Left renal cortex interstitium (tissue), 4 donors: ENCODE results near the gene STIL. TPM values are rescaled to one million over a fixed set of nuclear protein-coding genes. Genes with fewer than 3 reads are reported as not detected.
"Not testable (repeated sequence)": the region's sequence is repeated elsewhere in the genome, so short reads cannot be mapped to it uniquely, and the experiment has no call there.

Experiments
- DNase-seq, 4 donors: peaks; one replicate each; pipeline ENCODE4 v3.0.0-alpha.2; 2013; ENCODE audit warnings: low read depth in 4 of 4, low spot score in 2 of 4, missing footprints in 1 of 4
- polyA plus RNA-seq, 4 donors: library from polyadenylated mRNA; unstranded; fragments of 120-200 nt; gene quantifications; one replicate each; pipeline ENCODE4 v1.2.1, GENCODE V29; 2013; ENCODE audit not compliant: insufficient read length in 4 of 4

Gene STIL
- polyA plus RNA-seq, 4 donors: 8.3 to 10.3 (median 8.9) TPM

DNA sequence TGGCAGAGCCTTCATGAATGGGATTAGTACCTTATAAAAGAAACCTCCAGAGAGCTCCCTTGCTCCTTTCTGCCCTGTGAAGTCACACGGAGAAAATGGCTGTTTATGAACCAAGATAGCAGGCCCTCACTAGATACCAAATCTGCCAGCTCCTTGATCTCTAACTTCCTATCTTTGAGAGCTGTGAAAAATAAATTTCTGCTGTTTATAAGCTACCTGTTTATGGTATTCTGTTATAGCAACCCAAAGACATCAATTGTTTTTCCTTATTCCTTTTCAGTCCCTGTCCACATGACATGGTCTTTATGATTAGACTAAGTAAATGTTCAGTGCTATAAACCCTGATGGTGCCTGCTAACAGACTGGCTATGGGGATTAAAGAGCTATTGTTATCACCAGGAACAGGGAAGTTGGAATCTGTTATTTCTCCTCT lies 9.7 kb upstream of the STIL start:
- DNase-seq: no peak

DNA sequence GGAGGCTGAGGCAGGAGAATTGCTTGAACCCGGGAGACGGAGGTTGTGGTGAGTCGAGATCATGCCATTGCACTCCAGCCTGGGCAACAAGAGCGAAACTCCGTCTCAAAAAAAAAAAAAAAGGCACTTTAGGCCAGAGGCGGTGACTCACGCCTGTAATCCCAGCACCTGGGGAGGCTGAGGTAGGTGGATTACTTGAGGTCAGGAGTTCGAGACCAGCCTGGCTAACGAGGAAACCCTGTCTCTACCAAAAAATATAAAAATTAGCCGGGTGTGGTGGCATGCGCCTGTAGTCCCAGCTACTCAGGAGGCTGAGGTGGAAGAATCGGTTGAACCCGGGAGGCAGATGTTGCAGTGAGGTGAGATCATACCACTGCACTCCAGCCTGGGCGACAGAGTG lies 6.0 kb upstream of the STIL start:
- DNase-seq: not testable (repeated sequence)

DNA sequence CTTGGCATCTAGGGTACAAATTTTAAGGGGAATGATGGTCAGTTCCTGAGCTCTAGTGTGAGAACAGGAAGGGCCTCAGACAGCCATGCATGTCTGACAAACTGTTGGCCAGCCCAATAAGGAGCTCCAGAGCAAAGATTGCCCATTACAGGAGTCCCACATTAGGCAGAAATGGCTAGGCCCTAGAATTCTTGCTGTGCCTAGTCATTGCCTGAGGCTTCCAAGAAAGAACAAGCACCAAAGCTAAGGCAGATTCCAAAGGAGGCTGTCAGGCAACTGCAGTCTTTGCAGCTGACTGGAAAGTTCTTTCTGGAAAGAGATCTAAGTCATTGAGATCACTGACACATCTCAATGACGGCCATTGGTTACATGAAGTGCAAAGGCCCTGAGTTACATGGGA lies 3.9 kb upstream of the STIL start:
- DNase-seq: no peak

DNA sequence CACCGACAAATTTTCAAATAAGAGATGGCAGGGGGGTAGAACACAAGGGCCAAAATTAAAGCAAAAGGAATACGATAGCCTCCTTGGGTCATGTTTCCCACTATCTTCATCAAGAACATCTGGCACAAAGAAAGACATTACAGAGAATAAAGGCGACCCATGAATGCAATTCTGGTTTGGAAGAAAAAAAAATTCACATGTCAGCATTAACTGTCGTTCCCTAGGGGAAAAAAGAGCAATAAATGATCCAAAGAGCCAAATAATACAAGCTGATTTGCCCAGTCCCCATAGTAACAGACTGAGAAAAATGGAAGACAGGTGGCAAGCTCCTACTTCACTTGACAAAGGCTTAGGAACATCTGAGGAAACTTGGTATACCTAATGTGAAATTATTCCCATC lies 4.5 kb downstream of the STIL start:
- DNase-seq: no peak

DNA sequence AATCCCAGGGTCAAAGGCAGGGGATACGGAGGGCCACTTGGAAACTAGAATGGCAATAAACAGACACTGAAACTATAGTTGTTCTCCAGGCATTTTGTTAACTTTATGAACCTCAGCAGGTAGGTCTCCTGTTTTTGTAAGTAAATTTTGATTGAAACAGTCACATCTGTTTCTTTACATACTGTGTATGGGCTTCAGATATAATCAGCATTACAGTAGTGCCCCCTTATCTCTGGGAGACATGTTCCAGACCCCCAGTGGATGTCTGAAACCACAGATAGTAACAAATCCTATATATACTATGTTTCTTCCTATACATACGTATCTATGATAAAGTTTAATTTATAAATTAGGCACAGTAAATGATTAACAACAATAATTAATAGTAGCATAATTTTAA lies 11.5 kb downstream of the STIL start:
- no peak for DNase-seq

DNA sequence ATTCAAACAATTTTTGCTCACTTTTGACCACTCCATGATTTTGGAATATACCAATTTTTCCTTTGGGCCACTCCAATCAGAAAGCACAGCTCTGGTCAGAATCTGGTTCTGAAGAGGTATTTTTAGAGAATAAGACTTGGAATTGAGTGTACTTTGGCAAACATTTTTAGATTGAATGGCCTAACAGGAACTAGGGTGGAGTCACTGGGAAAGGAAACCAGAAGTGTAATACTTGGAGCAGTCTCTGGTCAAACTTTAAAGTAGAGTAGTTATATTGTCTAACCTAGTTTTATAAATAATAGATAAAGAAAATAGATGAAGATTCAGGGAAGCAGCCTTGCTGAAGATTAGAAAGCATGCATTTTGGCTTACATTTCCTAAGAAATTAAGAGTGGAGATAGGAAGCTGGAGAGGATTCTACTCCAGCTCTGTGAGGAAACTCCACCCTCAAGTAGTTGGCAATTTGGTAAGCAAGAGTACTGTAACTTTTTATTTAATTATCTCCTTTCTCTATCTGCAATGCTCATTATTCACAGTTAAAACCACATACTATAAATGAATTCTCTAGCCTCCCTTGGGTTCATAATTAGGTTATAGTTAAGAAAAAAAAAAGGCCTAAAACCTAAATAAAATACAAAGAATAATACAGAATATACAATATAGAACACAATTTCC lies 15.8 kb downstream of the STIL start:
- no peak for DNase-seq

DNA sequence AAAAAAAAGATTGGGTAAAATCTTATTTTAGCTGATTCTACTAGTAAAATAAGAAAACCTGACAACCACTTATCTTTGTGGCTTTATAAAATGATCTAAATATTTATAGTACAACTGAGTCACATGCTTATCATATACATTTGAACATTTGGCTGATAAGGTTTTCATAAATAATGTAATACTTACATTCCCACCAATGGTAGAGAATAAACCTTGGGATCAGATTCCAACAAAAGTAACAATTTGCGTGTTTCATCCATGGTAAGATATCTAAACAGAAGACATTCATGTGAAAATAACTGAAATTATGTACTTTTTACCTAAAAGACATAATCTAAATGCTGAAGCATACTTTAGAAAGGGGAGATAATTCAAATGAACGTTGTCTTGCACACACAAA lies 18.4 kb downstream of the STIL start:
- DNase-seq: no peak

DNA sequence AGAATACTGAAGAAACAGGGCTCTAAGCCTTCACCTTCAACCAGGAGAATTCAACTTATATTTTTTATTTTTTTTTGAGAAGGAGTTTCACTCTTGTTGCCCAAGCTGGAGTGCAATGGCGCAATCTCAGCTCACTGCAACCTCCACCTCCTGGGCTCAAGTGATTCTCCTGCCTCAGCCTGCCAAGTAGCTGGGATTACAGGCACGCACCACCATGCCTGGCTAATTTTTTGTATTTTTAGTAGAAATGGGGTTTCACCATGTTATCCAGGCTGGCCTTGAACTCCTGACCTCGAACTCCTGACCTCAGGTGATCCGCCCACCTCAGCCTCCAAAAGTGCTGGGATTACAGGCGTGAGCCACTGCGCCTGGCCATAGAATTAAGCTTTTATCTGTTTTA lies 19.1 kb downstream of the STIL start:
- not testable (repeated sequence) for DNase-seq

DNA sequence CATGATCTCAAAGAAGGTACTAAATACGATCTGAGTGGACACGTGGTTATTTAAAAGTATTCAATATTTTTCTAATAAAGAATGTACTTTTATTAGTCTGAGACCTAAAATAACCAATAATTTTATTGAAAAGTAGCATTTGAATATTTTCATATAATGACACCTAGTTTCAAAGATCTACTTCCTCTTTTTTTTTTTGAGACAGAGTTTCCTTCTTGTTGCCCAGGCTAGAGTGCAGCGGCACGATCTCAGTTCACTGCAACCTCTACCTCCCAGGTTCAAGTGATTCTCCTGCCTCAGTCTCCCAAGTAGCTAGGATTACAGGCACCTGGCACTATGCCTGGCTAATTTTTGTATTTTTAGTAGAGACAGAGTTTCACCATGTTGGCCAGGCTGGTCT lies 25.8 kb downstream of the STIL start:
- not testable (repeated sequence) for DNase-seq

DNA sequence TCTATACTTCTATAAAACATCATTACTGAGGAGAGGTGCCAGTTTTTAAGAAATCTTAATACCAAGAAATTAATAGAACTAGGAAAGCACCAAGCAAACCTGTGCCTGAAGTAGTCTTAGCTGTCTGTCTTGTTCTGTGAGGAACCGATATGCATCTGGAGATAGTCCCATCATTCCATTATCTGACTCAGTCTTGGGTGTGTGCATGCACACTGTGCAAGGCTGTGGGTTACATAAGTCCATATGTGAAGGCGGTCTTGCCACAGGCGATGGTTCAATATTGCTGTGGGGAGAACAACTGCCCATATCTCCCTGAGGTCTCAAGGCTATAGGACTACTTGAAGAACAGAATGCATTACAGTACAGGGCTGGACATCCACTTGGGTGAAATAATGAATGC lies 33.8 kb downstream of the STIL start:
- DNase-seq: no peak

DNA sequence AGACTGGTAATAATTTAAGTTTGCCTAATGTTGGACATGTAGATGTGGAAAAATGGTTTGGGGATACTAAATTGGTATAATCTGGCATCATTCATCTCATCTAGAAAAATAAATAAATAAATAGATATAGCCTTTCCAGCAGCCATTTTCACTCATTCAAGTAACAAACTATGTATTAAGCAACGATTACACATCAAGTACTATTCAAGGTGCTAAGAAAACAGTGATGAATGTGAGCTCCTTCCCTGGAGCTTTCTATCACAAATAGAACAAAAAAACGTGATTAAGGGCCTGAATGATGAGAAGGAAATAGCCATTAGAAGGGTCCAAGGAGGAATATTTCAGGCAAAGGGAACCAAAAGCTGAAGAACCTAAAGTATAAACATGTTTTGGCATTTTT lies 37.1 kb downstream of the STIL start:
- DNase-seq: no peak

DNA sequence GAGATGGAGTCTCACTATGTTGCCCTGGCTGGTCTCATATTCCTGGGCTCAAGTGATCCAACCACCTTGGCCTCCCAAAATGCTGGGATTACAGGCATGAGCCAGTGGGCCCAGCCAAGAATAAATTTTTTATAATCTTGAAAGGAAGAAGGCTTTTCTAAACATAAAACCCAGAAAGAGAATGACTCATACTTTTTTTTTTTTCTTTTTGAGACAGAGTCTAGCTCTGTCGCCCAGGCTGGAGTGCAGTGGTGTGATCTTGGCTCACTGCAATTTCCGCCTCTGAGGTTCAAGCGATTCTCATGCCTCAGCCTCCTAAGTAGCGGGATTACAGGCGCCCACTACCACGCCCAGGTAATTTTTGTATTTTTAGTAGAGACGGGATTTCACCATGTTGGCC lies 38.1 kb downstream of the STIL start:
- DNase-seq: not testable (repeated sequence)

DNA sequence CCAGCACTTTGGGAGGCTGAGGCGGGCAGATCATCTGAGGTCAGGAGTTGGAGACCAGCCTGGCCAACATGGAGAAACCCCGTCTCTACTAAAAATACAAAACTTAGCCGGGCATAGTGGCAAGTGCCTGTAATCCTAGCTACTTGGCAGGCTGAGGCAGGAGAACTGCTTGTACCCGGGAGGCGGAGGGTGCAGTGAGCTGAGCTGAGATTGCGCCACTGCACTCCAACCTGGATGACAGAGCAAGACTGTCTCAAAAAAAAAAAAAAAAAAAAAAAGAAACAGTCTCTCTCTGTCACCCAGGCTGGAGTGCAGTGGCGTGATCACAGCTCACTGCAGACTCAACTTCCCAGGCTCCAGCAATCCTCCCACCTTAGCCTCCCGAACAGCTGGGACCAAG lies 48.4 kb downstream of the STIL start:
- not testable (repeated sequence) for DNase-seq

DNA sequence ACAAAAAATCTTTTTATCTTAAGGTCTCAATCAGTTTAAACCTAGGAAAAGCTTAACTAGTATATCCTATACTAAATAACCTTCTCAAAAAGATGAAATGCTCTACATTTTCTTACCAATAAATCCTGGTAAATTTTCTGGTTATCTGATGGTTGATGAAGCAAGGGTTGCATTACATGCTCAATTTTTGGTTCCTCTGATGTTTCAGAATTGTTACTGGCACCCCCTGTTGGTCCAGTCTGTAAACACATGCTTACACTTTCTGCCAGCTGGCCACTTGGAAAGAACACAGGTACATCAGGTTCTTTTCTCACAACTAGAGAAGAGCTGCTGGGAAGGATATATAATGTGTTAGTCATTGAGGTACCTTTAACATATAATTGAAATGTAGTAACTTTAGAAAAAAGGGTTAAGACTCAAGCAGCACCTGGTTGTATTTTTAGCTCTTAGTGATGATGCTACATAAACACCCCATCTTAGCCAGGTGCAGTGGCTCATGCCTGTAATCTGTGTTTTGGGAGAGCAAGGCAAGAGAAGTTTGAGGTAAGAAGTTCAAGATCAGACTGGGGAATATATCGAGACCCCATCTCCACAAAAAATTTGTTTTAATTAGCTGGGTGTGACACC lies 51.0 kb downstream of the STIL start:
- peak in 2 of 4 donors; percentile 4 to 7 for DNase-seq

DNA sequence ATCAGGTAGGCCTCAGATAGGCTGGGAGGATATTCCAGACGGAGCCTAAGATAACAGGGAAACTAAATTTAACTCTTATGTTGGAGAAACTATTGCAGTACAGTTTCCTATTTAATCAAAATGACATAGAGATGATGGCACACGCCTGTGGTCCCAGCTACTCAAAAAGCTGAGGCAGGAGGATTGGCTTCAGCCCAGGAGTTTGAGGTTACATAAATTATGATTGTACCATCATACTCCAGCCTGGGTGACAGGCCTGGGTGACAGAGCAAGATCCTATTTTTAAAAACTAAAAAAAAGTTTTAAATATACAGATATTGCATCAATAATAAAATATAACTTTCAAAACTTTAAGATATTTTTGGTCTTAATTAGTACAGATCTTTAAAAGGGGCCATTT lies 56.7 kb downstream of the STIL start:
- DNase-seq: no peak

DNA sequence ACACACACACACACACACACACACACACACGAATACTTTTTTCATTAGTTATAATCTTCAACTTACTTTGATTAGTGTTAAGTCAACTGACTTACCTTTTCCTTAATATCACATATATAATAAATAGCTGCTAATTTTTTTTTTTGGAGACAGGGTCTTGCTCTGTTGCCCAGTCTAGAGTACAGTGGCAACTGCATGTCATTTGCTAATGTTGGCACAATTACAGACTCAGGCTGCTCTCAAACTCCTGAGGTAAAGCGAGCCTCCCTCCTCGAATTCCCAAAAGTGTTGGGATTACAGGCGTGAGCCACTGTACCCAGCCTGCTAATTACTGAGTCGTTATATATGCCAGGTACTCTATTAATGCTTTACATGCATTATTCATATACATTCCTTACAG lies 61.2 kb downstream of the STIL start:
- no peak for DNase-seq

DNA sequence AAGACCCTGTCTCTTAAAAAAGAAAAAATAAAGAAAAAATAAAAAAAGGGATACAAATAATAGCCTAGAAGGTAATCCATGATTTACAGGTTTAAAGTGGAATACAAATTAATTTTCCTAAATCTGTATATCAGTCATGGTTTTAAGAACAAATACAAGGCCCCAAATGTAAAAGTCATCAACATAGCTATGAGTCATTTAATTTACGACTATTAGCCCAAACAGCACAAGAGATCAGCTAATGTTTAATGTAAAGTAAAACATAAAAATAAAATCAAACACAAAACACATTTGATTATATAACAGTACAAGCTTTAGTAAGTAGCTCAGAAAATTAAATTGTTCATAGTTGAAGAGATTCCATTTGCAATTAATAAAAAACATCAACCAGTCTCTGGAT lies 61.6 kb downstream of the STIL start:
- no peak for DNase-seq

DNA sequence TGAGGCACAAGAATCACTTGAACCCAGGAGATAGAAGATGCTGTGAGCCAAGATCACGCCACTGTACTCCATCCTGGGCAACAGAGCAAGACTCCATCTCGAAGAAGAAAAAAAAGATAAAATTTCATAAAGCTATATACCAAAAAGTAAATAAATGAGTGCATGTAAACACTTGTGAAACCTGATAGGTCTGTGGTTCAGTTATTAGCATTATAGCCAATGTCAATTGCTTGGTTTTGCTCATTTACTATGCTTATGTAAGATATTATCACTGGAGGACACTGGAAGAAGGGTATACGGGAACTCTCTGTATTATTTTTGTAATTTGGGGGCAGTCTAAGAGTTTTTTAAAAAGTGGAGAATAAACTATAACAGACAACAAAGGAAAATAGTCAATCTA lies 64.2 kb downstream of the STIL start:
- no peak for DNase-seq

DNA sequence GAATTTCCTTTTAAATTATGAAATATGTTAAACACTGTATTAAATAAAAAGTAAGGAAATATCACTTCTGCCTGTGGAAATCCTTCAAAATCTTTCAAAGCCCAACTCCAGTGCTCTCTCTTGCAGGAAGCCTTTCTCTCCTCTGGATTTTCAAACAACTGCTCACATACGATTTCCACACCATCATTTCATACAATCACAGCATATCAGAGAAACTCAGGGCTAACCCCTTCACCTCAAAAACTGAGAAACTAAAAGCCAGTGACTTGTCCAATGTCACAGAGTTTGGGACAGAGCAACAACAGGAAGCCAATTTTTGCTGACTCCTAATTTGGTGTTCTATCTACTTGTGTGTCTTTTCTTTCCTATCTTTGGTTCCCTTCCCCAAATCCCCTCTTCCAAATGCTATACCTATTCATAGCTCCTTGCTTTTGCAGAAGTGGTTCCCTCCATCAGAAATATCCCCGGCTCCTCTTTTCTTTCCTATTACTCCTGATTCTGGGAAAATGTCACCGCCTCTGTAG lies 69.5 kb downstream of the STIL start:
- no peak for DNase-seq

DNA sequence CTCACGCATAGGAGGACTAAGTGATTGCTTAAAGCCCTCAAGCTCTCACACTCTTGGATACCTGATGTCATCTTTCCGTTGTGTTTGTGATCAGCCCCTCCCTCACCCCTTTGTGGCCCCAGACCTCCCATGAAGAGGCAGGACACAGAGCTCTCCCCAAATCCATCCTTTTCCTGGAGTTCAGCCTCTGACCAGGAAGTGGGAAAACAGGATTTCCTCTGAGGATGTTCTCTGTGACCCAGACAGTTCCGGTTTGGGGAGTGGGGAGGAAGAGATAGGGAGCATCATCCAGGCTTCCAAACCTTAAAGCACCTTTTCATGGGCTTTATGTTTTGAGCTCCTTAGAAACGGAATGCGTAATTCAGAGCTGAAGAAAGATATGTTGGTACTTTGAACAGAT lies 70.0 kb downstream of the STIL start:
- DNase-seq: no peak

DNA sequence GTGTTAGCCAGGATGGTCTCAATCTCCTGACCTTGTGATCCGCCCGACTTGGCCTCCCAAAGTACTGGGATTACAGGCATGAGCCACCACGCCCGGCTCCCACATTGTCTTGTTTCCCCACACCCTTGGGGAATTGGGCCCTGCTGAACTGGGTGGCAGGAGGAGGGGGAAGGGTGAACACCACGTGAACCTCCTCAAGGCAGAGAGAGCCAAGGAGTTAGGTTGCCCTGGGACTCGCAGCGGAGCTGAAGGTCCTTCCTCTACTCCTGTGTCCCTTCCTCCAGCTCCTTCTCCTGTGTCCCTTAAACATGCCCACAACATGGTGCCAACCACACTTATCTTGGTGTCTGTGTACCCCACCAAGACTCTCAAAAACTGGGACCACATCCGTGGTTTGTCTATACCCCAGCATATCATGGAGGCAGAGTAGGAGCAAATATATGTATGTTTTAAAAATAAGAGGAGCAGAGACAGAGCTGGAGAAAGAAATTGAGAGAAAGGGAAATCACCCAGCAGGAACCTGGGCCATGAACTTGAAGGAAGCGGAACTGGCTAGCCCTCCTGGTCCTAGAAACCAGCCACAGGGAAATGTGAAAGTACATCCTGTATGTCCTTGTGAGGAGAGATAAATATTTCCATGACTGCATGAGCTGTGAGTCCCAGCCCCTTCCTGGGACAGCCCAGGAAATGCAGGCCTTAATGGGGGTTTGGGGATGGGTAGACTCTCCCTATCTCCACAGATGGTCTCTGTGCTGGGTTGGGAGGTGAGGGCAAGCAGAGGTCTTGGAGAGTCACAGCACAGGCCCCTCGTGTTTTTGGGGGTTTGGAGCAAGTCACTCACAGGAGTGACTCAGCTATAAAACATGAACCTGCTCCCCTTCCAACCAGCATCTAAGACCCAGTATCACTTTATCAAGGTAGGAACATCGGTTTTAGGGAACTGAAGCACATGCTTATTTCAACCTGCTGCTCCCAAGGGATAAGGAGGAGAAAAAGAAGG lies 72.5 kb downstream of the STIL start:
- no peak for DNase-seq
